ENCODE measurements around the gene UPK1A. TPM values are rescaled to one million over a fixed set of nuclear protein-coding genes. Genes with fewer than 3 reads are reported as not detected.

The UPK1A gene
- total RNA-seq, 1 experiment from 2014 or later: 0.69 TPM

DNA sequence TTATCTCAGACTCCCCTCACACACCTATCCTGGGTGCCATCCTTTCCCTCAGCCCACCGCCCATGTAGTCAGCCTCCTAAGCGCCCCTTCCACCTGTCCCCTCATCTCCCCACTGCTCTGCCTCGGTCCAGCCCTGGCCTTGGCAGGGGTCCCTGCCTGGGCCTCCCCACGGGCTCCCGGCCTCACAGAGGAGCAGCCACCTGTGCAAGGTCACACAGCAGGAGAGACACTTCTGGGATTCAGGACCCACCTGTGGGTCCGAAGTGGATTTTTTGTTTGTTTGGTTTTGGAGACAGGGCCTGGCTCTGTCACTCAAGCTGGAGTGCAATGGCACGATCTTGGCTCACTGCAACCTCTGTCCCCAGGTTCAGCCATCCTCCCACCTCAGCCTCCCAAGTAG, 713 bp upstream of the UPK1A start:
- RAD21 ChIA-PET (ENCODE audit: low non-redundant PET in 1 of 2, low total read pairs in 2 of 2, uncharacterized antibody in 2 of 2, unreplicated experiment in 2 of 2): no interaction called here
- POLR2A ChIA-PET: no interaction called here
- Histone ChIP-seq H3K79me2 (ENCODE audit: insufficient read depth, low read length) (no peaks in the 10 kb centered on the region), H3K9me3 (ENCODE audit: control insufficient read depth in 1 of 2, insufficient read depth in 1 of 2, low read depth in 1 of 2, low read length in 2 of 2) (no peaks in the 10 kb centered on the region), H3K27ac (ENCODE audit: low read depth, low read length) (no peak overlapping the region), H3K9ac (ENCODE audit: low read length) (no peak overlapping the region), H4K20me1 (ENCODE audit: insufficient read depth) (no peaks in the 10 kb centered on the region), H3K4me2 (ENCODE audit: low read length) (no peak overlapping the region), H3K27me3 (ENCODE audit: insufficient read depth, low read length) (peaks cover 5% of the 10 kb centered on the region; the same call in 1 of the 2 replicates), H3K4me1 (ENCODE audit: control insufficient read depth in 1 of 2, insufficient read depth in 2 of 2, low read length in 2 of 2) (no peaks in the 10 kb centered on the region), H3K4me3 (replicated peaks in 1 of 2; ENCODE audit: low read depth in 1 of 2, low read length in 2 of 2) (no peak overlapping the region), H3K36me3 (ENCODE audit: control insufficient read depth in 1 of 2, insufficient read depth in 2 of 2, low read length in 2 of 2) (no peaks in the 10 kb centered on the region), H3K9me2 (ENCODE audit: insufficient read depth) (no peaks in the 10 kb centered on the region), H2AFZ (ENCODE audit: low read depth, low read length, poor library complexity, severe bottlenecking) (no peak overlapping the region)
- ATAC-seq (no peak), DNase-seq (ENCODE audit: low read depth, low spot score) (no peak)
- TF ChIP-seq FOSL1 (IDR thresholded peaks at IDR 0.05; ENCODE audit: low read depth) (no peak), ZNF274 (IDR thresholded peaks at IDR 0.05; ENCODE audit: low read depth, low read length) (no peak), CEBPB (IDR thresholded peaks at IDR 0.05; ENCODE audit: low read depth) (no peak), ZFX (IDR thresholded peaks at IDR 0.05) (no peak), RAD21 (IDR thresholded peaks at IDR 0.05; ENCODE audit: low read depth) (no peak), SRF (IDR thresholded peaks at IDR 0.05; ENCODE audit: low read depth) (no peak), ELF1 (IDR thresholded peaks at IDR 0.05; ENCODE audit: borderline replicate concordance, low read depth) (no peak), YY1 (IDR thresholded peaks at IDR 0.05; ENCODE audit: extremely low read depth, insufficient replicate concordance, low read depth, low read length) (no peak), JUND (IDR thresholded peaks at IDR 0.05) (no peak), EGR1 (IDR thresholded peaks at IDR 0.05; ENCODE audit: low read depth) (no peak)
- TF ChIP-seq, protein P1, sequence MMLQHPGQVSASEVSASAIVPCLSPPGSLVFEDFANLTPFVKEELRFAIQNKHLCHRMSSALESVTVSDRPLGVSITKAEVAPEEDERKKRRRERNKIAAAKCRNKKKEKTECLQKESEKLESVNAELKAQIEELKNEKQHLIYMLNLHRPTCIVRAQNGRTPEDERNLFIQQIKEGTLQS (IDR thresholded peaks at IDR 0.05): no peak
- TF ChIP-seq, protein P2, sequence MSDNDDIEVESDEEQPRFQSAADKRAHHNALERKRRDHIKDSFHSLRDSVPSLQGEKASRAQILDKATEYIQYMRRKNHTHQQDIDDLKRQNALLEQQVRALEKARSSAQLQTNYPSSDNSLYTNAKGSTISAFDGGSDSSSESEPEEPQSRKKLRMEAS (IDR thresholded peaks at IDR 0.05): no peak
- CTCF ChIA-PET: no interaction called here
- intact Hi-C loops (cut with micrococcal nuclease): no loop called here
- no TSS peak for BruUV-seq (replicated peaks)

DNA sequence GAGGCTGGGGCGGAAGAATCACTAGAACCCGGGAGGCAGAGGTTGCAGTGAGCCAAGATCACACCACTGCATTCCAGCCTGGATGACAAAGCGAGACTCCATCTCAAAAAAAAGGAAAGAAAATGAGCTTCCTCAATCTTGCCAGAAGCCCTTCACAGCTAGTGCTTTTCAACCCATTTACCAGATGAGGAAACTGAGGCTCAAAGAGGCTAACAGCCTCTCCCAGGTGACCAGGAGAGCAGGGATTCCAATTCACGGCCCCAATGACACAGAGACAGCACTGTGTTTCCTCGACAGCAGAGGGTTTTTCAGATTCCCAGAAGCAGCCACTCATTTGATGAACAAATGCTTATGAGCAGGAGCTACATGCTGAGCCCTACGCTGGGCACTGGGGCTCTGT, 3.2 kb downstream of the UPK1A start:
- Histone ChIP-seq H3K4me2 (ENCODE audit: low read length) (no peak overlapping the region), H3K27ac (ENCODE audit: low read depth, low read length) (no peak overlapping the region), H3K9me3 (ENCODE audit: control insufficient read depth in 1 of 2, insufficient read depth in 1 of 2, low read depth in 1 of 2, low read length in 2 of 2) (no peaks in the 10 kb centered on the region), H3K79me2 (ENCODE audit: insufficient read depth, low read length) (no peaks in the 10 kb centered on the region), H3K9ac (ENCODE audit: low read length) (no peak overlapping the region), H3K27me3 (ENCODE audit: insufficient read depth, low read length) (peaks cover 5% of the 10 kb centered on the region; the same call in 1 of the 2 replicates), H2AFZ (ENCODE audit: low read depth, low read length, poor library complexity, severe bottlenecking) (no peak overlapping the region), H3K9me2 (ENCODE audit: insufficient read depth) (no peaks in the 10 kb centered on the region), H4K20me1 (ENCODE audit: insufficient read depth) (no peaks in the 10 kb centered on the region), H3K4me3 (replicated peaks in 1 of 2; ENCODE audit: low read depth in 1 of 2, low read length in 2 of 2) (no peak overlapping the region), H3K36me3 (ENCODE audit: control insufficient read depth in 1 of 2, insufficient read depth in 2 of 2, low read length in 2 of 2) (no peaks in the 10 kb centered on the region), H3K4me1 (ENCODE audit: control insufficient read depth in 1 of 2, insufficient read depth in 2 of 2, low read length in 2 of 2) (peaks cover 2 to 17% of the 10 kb centered on the region in 2 experiments; a peak in 2 of 4 replicates)
- intact Hi-C loops (cut with micrococcal nuclease): no loop called here
- ChIA-PET CTCF (no interaction called here), RAD21 (ENCODE audit: low non-redundant PET in 1 of 2, low total read pairs in 2 of 2, uncharacterized antibody in 2 of 2, unreplicated experiment in 2 of 2) (no interaction called here), POLR2A (no interaction called here)
- ATAC-seq (no peak), DNase-seq (ENCODE audit: low read depth, low spot score) (no peak)
- TF ChIP-seq, protein P1 (IDR thresholded peaks at IDR 0.05): no peak
- no peak for TF ChIP-seq EZH2 (IDR thresholded peaks at IDR 0.05)
- TF ChIP-seq, protein P3, sequence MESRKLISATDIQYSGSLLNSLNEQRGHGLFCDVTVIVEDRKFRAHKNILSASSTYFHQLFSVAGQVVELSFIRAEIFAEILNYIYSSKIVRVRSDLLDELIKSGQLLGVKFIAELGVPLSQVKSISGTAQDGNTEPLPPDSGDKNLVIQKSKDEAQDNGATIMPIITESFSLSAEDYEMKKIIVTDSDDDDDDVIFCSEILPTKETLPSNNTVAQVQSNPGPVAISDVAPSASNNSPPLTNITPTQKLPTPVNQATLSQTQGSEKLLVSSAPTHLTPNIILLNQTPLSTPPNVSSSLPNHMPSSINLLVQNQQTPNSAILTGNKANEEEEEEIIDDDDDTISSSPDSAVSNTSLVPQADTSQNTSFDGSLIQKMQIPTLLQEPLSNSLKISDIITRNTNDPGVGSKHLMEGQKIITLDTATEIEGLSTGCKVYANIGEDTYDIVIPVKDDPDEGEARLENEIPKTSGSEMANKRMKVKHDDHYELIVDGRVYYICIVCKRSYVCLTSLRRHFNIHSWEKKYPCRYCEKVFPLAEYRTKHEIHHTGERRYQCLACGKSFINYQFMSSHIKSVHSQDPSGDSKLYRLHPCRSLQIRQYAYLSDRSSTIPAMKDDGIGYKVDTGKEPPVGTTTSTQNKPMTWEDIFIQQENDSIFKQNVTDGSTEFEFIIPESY (IDR thresholded peaks at IDR 0.05; ENCODE audit: extremely low read depth, insufficient replicate concordance, low read length): no peak
- no peak for TF ChIP-seq ELF1 (IDR thresholded peaks at IDR 0.05; ENCODE audit: borderline replicate concordance, low read depth)
- TF ChIP-seq EZH2phosphoT487 (IDR thresholded peaks at IDR 0.05; ENCODE audit: borderline replicate concordance): no peak
- BruUV-seq (replicated peaks): no TSS peak

Measured in HCT116 (cell line).